ENCODE results near the gene PTEN.

DNA sequence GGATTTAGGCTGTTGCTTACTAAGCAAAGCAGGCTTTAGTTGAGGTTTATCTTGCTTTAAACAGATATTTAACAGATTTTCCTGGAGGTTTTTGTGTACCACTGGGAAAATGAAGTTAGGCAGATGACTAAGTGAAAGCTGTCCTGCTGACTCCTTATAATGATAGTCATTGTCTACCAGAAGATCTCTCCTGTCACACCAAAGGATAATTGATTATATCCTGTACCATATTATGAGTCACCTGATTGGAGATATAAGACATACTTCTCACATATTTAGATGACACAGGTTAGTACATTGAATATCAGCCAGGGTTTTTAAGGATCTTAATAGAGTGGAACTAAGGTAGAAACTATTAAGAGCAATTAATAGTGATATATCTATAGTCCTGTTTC is 68.4 kb downstream of the PTEN start:
- TF ChIP-seq, protein P1, sequence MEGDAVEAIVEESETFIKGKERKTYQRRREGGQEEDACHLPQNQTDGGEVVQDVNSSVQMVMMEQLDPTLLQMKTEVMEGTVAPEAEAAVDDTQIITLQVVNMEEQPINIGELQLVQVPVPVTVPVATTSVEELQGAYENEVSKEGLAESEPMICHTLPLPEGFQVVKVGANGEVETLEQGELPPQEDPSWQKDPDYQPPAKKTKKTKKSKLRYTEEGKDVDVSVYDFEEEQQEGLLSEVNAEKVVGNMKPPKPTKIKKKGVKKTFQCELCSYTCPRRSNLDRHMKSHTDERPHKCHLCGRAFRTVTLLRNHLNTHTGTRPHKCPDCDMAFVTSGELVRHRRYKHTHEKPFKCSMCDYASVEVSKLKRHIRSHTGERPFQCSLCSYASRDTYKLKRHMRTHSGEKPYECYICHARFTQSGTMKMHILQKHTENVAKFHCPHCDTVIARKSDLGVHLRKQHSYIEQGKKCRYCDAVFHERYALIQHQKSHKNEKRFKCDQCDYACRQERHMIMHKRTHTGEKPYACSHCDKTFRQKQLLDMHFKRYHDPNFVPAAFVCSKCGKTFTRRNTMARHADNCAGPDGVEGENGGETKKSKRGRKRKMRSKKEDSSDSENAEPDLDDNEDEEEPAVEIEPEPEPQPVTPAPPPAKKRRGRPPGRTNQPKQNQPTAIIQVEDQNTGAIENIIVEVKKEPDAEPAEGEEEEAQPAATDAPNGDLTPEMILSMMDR (IDR thresholded peaks at IDR 0.05; ENCODE audit: insufficient read depth, low read depth, low read length): no peak
- no peak for TF ChIP-seq EZH2 (IDR thresholded peaks at IDR 0.05; ENCODE audit: insufficient read depth, low read length)
